Adrenal gland (tissue), 12 donors: Measurements from ENCODE around the gene MAGI1. TPM values are rescaled to one million over a fixed set of nuclear protein-coding genes. Genes with fewer than 3 reads are reported as not detected.
"Not testable (repeated sequence)": the region's sequence is repeated elsewhere in the genome, so short reads cannot be mapped to it uniquely, and the experiment has no call there.

ENCODE experiments used
- DNase-seq, 7 donors: peaks; one replicate each; pipeline ENCODE4 v3.0.0-alpha.2; 2019 to 2020
- H3K27ac ChIP-seq, 5 donors: fragments of 200-600 bp; sonication (generic) in 4 of 5; 1 replicate in 3 of 5; 2 replicates in 2 of 5; pipeline versions ENCODE4 v1.5.1 to v1.8.0; 2016 to 2020; ENCODE audit warnings: mild to moderate bottlenecking in 1 of 5
- H3K27me3 ChIP-seq: fragments of 200-600 bp; 2 replicates; pipeline ENCODE4 v1.8.0; 2021
- H3K36me3 ChIP-seq, 2 donors: fragments of 200-600 bp; replicated peaks in 1 of 2; 1 replicate in 1 of 2; 2 replicates in 1 of 2; pipeline versions ENCODE4 v1.5.1 to v1.8.0; 2018 to 2022
- H3K4me1 ChIP-seq, 2 donors: fragments of 200-600 bp; replicated peaks in 1 of 2; 1 replicate in 1 of 2; 2 replicates in 1 of 2; pipeline versions ENCODE4 v1.5.1 to v1.8.0; 2018 to 2021
- H3K4me3 ChIP-seq, 4 donors: fragments of 200-600 bp; sonication (generic) in 3 of 4; one replicate each; pipeline ENCODE4 v1.5.1; 2016 to 2018
- H3K9me3 ChIP-seq, 3 donors: fragments of 200-600 bp; sonication (generic) in 1 of 3; replicated peaks in 1 of 3; 1 replicate in 2 of 3; 2 replicates in 1 of 3; pipeline versions ENCODE4 v1.5.1 to v1.8.0; 2016 to 2021
- CTCF ChIP-seq, 6 experiments: fragments of 450-650 bp in 4 of 6; fragments of 200-600 bp in 2 of 6; sonication (generic) in 1 of 6; IDR thresholded peaks; 1 replicate in 5 of 6; 2 replicates in 1 of 6; pipeline versions ENCODE4 v1.5.1 to v1.8.0; 2016 to 2021; ENCODE audit warnings: antibody characterized with exemption in 6 of 6, mild to moderate bottlenecking in 2 of 6, moderate library complexity in 1 of 6
- POLR2A ChIP-seq, 2 donors: fragments of 450-650 bp; IDR thresholded peaks; one replicate each; pipeline ENCODE4 v1.6.1; 2017; ENCODE audit warnings: antibody characterized with exemption in 2 of 2, mild to moderate bottlenecking in 2 of 2, moderate library complexity in 1 of 2
- WGBS, 4 donors: extraction: QIAGEN DNeasy Blood & Tissue Kit in 2 of 4; methylation state at CpG; one replicate each; pipeline versions ENCODE4 v1.1.5 to v1.1.7; 2013 to 2017; 5-methylcytosine and 5-hydroxymethylcytosine counted together
- intact Hi-C, 2 donors: fragments of 100-400 bp; cut with DNase I; formaldehyde crosslinking; loops; one replicate each; pipeline versions ENCODE4 v1.14.1 to v1.15.0; 2022 to 2023
- polyA plus RNA-seq, 3 donors: library from polyadenylated mRNA; stranded (reverse); fragments of 200-250 nt in 2 of 3; fragments of 350-450 nt in 1 of 3; fragmentation: Illumina TruSeq in 1 of 3; extraction: RNeasy Lipid Tissue Mini Kit (QIAGEN cat#74804) in 1 of 3; gene quantifications; one replicate each; pipeline ENCODE4 v1.2.3, GENCODE V29; 2013 to 2014
- total RNA-seq, 9 donors: library from RNA; depleted of rRNA in 4 of 9; stranded (reverse); fragments of >200 nt in 4 of 9; fragments of 120-200 nt in 1 of 9; fragmentation: NEBNext Ultra II Directional in 1 of 9; extraction: Animal tissue kit (Norgen Biotek cat#: 25700) in 1 of 9; gene quantifications; one replicate each; pipeline versions ENCODE4 v1.1.0 to v1.2.4, GENCODE V29; 2013 to 2023
- donor health status: healthy with polysubstance abuse.
- donor health status: Bipolar disorder and iron deficiency.
- donor health status: DM: yes; HTN: yes; CAD: no.
- donor health status: DM: no; HTN: no; CAD: no.
- donor health status: DM: no; HTN: no; CAD: no.
- donor health status: DM: yes; HTN: yes; CAD: no.

The MAGI1 gene
- total and polyA plus RNA-seq, 12 donors, result 4.8 to 31.6 (median 18.5) TPM

DNA sequence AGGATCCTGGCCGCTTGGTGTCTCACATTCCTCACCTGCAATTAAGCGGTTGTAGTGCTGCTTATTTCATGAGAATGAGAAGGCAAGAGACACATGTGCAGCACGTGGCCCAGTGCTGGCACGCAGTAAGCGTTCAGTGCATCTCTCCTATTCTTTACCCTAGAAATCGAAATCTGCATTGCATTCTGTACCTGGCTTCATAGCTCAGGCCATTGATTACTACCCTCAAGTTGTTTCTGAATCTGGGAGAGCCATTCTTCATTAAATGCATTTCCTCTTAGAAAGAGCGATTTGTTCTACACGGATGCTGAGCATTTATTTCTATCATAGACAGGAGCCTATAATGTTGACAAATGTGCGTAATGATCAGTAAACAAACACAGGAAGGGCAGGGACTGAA lies 168.9 kb downstream of the MAGI1 start:
- TF ChIP-seq CTCF (IDR thresholded peaks at IDR 0.05), result no peak
- TF ChIP-seq POLR2A (IDR thresholded peaks at IDR 0.05), result no peak
- DNase-seq, result no peak
- 92 to 96% (median 95%) methylated on average over 9 of the region's 9 CpGs for WGBS, 4 donors
- no peak overlapping the region for H3K4me3 ChIP-seq
- no peaks in the 10 kb centered on the region for H3K4me1 ChIP-seq
- intact Hi-C loops, result no loop called here
- H3K9me3 ChIP-seq, result no peaks in the 10 kb centered on the region
- no peaks in the 10 kb centered on the region for H3K36me3 ChIP-seq
- no peak overlapping the region for H3K27ac ChIP-seq
- H3K27me3 ChIP-seq, result no peaks in the 10 kb centered on the region

- 95 to 99% (median 97%) methylated on average over 9 of the region's 9 CpGs for WGBS, 4 donors
- DNase-seq, result no peak
Observed at GRCh38 chr3:65867463-65868210, 171.1 kb downstream of the MAGI1 start.

DNA sequence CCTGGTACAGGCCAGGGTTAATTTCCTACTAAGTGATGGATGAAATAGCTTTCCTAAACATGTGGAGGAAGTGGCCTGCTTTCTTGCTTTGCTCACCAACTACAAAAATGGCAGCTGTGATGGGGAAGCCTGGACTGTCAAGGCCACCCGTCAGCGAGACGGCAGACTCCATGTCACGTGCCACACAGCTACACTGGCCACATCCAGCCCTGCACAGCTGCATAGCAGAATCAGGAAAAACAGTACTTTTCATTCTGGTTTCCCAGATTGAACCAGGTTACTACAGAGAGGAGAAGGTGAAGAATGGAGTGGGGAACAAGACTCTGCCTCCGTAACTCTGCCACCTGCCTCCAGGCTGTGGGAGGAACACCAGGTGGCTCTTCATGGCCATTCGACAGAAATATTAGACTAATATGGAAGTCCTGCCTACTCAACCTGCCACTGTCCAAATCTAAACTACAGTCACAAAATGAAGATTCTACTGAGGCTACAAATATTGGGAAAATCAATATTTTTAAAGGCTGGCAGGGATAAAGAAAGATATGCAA lies 174.3 kb downstream of the MAGI1 start:
- no peaks in the 10 kb centered on the region for H3K4me1 ChIP-seq
- no peak overlapping the region for H3K27ac ChIP-seq
- 52 to 82% (median 70%) methylated on average over 6 of the region's 6 CpGs for WGBS, 4 donors
- DNase-seq, result peak in 4 of 7 donors; percentile 15 to 41 (median 31)
- intact Hi-C loops, result no loop called here
- H3K36me3 ChIP-seq, result no peaks in the 10 kb centered on the region
- no peaks in the 10 kb centered on the region for H3K27me3 ChIP-seq
- no peak overlapping the region for H3K4me3 ChIP-seq
- TF ChIP-seq CTCF (IDR thresholded peaks at IDR 0.05), result no peak
- TF ChIP-seq POLR2A (IDR thresholded peaks at IDR 0.05), result no peak
- H3K9me3 ChIP-seq, result no peaks in the 10 kb centered on the region

More at GRCh38 chr3:65867463-65868210, 171.1 kb downstream of the MAGI1 start:
- no peaks in the 10 kb centered on the region for H3K9me3 ChIP-seq
- no peak overlapping the region for H3K27ac ChIP-seq
- no peak overlapping the region for H3K4me3 ChIP-seq
- H3K36me3 ChIP-seq, result no peaks in the 10 kb centered on the region
- no peak for TF ChIP-seq POLR2A (IDR thresholded peaks at IDR 0.05)
- TF ChIP-seq CTCF (IDR thresholded peaks at IDR 0.05), result no peak
- H3K27me3 ChIP-seq, result no peaks in the 10 kb centered on the region
- intact Hi-C loops, result no loop called here
- no peaks in the 10 kb centered on the region for H3K4me1 ChIP-seq

GRCh38 chr3:65861718-65862117 lies 177.0 kb downstream of the MAGI1 start:
- 81 to 96% (median 93%) methylated on average over 5 of the region's 5 CpGs for WGBS, 4 donors
- Histone ChIP-seq H3K4me1 (peaks cover 7 to 8% of the 10 kb centered on the region in 2 donors), H3K36me3 (no peaks in the 10 kb centered on the region), H3K27me3 (no peaks in the 10 kb centered on the region), H3K27ac (no peak overlapping the region), H3K4me3 (no peak overlapping the region), H3K9me3 (no peaks in the 10 kb centered on the region)
- DNase-seq, result no peak
- TF ChIP-seq CTCF (IDR thresholded peaks at IDR 0.05) (no peak), POLR2A (IDR thresholded peaks at IDR 0.05) (no peak)
- intact Hi-C loops, result no loop called here

DNA sequence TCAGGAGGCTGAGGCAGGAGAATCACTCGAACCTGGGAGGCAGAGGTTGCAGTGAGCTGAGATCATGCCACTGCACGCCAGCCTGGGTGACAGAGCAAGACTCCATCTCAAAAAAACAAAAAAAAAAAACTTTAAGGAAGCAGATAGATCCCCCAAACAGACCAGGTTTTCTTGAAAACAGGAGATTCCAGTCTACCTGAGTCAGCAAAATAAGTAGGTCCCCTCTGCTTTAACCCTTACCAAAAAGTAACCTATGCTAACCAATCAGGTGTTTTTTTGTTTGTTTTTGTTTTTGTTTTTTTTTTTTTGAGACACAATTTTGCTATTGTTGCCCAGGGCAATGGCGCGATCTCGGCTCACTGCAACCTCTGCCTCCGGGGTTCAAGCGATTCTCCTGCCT lies 179.1 kb downstream of the MAGI1 start:
- intact Hi-C loops, H3K36me3 ChIP-seq, H3K27ac ChIP-seq, H3K9me3 ChIP-seq, DNase-seq, H3K4me3 ChIP-seq, H3K27me3 ChIP-seq: not testable (repeated sequence)
- WGBS, 4 donors, result 94 to 100% (median 97%) methylated on average over 7 of the region's 7 CpGs
- H3K4me1 ChIP-seq, result peaks cover 7 to 13% of the 10 kb centered on the region in 2 donors
